ENCODE results near the gene APCDD1L. TPM values are rescaled to one million over a fixed set of nuclear protein-coding genes. Genes with fewer than 3 reads are reported as not detected.

Gene APCDD1L
- total and polyA plus RNA-seq, 4 donors, result 0.04 TPM; not detected in 3

DNA sequence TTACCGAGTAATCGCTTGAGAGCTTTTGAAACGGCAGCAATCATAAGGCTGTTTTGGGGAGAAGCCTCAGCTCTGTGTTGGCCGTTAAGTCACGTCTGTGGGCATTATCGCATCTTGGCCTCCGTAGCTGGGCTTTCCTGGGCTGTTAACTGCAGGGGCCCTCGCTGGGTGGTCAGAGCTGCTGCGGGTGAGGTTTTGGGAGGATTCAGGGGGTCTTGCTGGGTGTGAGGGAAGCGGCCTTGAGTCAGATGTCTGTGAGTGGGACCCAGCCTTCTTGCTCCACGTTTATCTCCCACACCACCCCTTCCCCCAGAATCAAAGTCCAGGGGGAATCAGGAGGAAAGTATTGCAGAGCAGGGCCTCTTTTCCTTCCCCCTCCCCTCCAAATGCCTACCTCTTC lies 3.2 kb upstream of the APCDD1L start:
- H3K4me1 ChIP-seq (ENCODE audit: control insufficient read depth in 4 of 4, insufficient read depth in 4 of 4, low read length in 3 of 4), result no peaks in the 10 kb centered on the region
- 57% methylated on average over 11 of the region's 11 CpGs for WGBS
- H3K4me3 ChIP-seq (ENCODE audit: low read depth in 1 of 3, low read length in 3 of 3), result no peak overlapping the region
- no peak overlapping the region for H3K27ac ChIP-seq (ENCODE audit: low read depth in 1 of 2, low read length in 2 of 2)
- H3K9ac ChIP-seq (ENCODE audit: low read depth in 1 of 2, low read length in 2 of 2), result no peak overlapping the region
- no peaks in the 10 kb centered on the region for H3K9me3 ChIP-seq (ENCODE audit: control insufficient read depth in 4 of 4, low read length in 3 of 4)
- no peaks in the 10 kb centered on the region for H3K36me3 ChIP-seq (ENCODE audit: control insufficient read depth in 4 of 4, insufficient read depth in 3 of 4, low read depth in 1 of 4, low read length in 3 of 4)
- peaks cover 0 to 14% (median 6%) of the 10 kb centered on the region in 4 donors for H3K27me3 ChIP-seq (ENCODE audit: control insufficient read depth in 4 of 4, insufficient read depth in 4 of 4, low read length in 3 of 4)
- DNase-seq (ENCODE audit: low spot score), result no peak
- no peak for TF ChIP-seq FOXA1 (IDR thresholded peaks at IDR 0.05)
- TF ChIP-seq NR2F2 (IDR thresholded peaks at IDR 0.05), result no peak
- TF ChIP-seq ATF3 (IDR thresholded peaks at IDR 0.05), result no peak
- no peak for TF ChIP-seq RXRA (IDR thresholded peaks at IDR 0.05)
- no peak for TF ChIP-seq EGR1 (IDR thresholded peaks at IDR 0.05; ENCODE audit: low read depth in 2 of 2)
- TF ChIP-seq GABPA (IDR thresholded peaks at IDR 0.05 in 1 of 2, conservative IDR thresholded peaks at IDR 0.05 in 1 of 2), result no peak
- TF ChIP-seq HNF4A (conservative IDR thresholded peaks at IDR 0.05), result no peak
- no peak for TF ChIP-seq SP1 (IDR thresholded peaks at IDR 0.05)
- TF ChIP-seq, protein P1, sequence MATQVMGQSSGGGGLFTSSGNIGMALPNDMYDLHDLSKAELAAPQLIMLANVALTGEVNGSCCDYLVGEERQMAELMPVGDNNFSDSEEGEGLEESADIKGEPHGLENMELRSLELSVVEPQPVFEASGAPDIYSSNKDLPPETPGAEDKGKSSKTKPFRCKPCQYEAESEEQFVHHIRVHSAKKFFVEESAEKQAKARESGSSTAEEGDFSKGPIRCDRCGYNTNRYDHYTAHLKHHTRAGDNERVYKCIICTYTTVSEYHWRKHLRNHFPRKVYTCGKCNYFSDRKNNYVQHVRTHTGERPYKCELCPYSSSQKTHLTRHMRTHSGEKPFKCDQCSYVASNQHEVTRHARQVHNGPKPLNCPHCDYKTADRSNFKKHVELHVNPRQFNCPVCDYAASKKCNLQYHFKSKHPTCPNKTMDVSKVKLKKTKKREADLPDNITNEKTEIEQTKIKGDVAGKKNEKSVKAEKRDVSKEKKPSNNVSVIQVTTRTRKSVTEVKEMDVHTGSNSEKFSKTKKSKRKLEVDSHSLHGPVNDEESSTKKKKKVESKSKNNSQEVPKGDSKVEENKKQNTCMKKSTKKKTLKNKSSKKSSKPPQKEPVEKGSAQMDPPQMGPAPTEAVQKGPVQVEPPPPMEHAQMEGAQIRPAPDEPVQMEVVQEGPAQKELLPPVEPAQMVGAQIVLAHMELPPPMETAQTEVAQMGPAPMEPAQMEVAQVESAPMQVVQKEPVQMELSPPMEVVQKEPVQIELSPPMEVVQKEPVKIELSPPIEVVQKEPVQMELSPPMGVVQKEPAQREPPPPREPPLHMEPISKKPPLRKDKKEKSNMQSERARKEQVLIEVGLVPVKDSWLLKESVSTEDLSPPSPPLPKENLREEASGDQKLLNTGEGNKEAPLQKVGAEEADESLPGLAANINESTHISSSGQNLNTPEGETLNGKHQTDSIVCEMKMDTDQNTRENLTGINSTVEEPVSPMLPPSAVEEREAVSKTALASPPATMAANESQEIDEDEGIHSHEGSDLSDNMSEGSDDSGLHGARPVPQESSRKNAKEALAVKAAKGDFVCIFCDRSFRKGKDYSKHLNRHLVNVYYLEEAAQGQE (IDR thresholded peaks at IDR 0.05), result no peak
- no peak for TF ChIP-seq HNF4G (IDR thresholded peaks at IDR 0.05)
- TF ChIP-seq MAX (IDR thresholded peaks at IDR 0.05), result no peak
- TF ChIP-seq, protein P2, sequence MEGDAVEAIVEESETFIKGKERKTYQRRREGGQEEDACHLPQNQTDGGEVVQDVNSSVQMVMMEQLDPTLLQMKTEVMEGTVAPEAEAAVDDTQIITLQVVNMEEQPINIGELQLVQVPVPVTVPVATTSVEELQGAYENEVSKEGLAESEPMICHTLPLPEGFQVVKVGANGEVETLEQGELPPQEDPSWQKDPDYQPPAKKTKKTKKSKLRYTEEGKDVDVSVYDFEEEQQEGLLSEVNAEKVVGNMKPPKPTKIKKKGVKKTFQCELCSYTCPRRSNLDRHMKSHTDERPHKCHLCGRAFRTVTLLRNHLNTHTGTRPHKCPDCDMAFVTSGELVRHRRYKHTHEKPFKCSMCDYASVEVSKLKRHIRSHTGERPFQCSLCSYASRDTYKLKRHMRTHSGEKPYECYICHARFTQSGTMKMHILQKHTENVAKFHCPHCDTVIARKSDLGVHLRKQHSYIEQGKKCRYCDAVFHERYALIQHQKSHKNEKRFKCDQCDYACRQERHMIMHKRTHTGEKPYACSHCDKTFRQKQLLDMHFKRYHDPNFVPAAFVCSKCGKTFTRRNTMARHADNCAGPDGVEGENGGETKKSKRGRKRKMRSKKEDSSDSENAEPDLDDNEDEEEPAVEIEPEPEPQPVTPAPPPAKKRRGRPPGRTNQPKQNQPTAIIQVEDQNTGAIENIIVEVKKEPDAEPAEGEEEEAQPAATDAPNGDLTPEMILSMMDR (IDR thresholded peaks at IDR 0.05; ENCODE audit: low read depth, low read length, missing input control), result no peak
- no peak for TF ChIP-seq YY1 (IDR thresholded peaks at IDR 0.05)
- TF ChIP-seq TAF1 (conservative IDR thresholded peaks at IDR 0.05), result no peak
- TF ChIP-seq RAD21 (IDR thresholded peaks at IDR 0.05), result no peak
- no peak for TF ChIP-seq JUND (IDR thresholded peaks at IDR 0.05)
- no peak for TF ChIP-seq FOXA2 (IDR thresholded peaks at IDR 0.05)
- no peak for TF ChIP-seq ZBTB33 (IDR thresholded peaks at IDR 0.05)
